ENCODE data around the gene RAI14.

RAI14 gene

GRCh38 chr5:34656001-34656699 is at the start of gene RAI14:
Gene RAI14 (plus strand): TSS chr5:34656328. CDS start chr5:34686920, 30,592 bp downstream.
- DNase-seq, result peak; percentile 31

GRCh38 chr5:34608368-34608767 is 47.8 kb upstream of the RAI14 start:
- DNase-seq, result no peak

- DNase-seq, result peak; percentile 34
Measured at GRCh38 chr5:34608859-34609648, 47.1 kb upstream of the RAI14 start.

- no peak for DNase-seq
Measured at GRCh38 chr5:34609951-34610441, 46.1 kb upstream of the RAI14 start.

- DNase-seq, result no peak
Measured at GRCh38 chr5:34610546-34610945, 45.6 kb upstream of the RAI14 start.

- DNase-seq, result no peak
Measured at GRCh38 chr5:34611464-34612415, 44.4 kb upstream of the RAI14 start.

- DNase-seq, result no peak
Measured at GRCh38 chr5:34616651-34617050, 39.5 kb upstream of the RAI14 start.

GRCh38 chr5:34618371-34619065 is 37.6 kb upstream of the RAI14 start:
- peak; percentile 6 for DNase-seq

- no peak for DNase-seq
Measured at GRCh38 chr5:34620185-34620584, 35.9 kb upstream of the RAI14 start.

GRCh38 chr5:34621277-34622097 is 34.6 kb upstream of the RAI14 start:
- DNase-seq, result no peak

GRCh38 chr5:34622098-34622400 is 34.1 kb upstream of the RAI14 start:
- DNase-seq, result no peak

- DNase-seq, result no peak
Measured at GRCh38 chr5:34624691-34625090, 31.4 kb upstream of the RAI14 start.

- DNase-seq, result no peak
Measured at GRCh38 chr5:34625246-34625645, 30.9 kb upstream of the RAI14 start.

GRCh38 chr5:34626036-34626435 is 30.1 kb upstream of the RAI14 start:
- peak; percentile 32 for DNase-seq

GRCh38 chr5:34626751-34627150 is 29.4 kb upstream of the RAI14 start:
- DNase-seq, result no peak

- no peak for DNase-seq
Measured at GRCh38 chr5:34627794-34628193, 28.3 kb upstream of the RAI14 start.

GRCh38 chr5:34628373-34628772 is 27.8 kb upstream of the RAI14 start:
- DNase-seq, result no peak

- DNase-seq, result no peak
Measured at GRCh38 chr5:34630596-34630995, 25.5 kb upstream of the RAI14 start.

GRCh38 chr5:34632807-34633422 is 23.2 kb upstream of the RAI14 start:
- no peak for DNase-seq

GRCh38 chr5:34639852-34640626 is 16.1 kb upstream of the RAI14 start:
- no peak for DNase-seq

All from suppressor macrophage treated with lipopolysaccharide for 4 hours (primary cell).